H1 (cell line): ENCODE data around the gene PLXNB2. TPM values are rescaled to one million over a fixed set of nuclear protein-coding genes. Genes with fewer than 3 reads are reported as not detected.

Experiments
- CTCF ChIA-PET: fragments of 300-600 bp; sonication (Branson Sonifier 250); formaldehyde crosslinking; loops from one replicate; lab custom pipeline; 2021; ENCODE audit not compliant: partially characterized antibody; lab: Charles Lee
- POLR2A ChIA-PET: fragments of 300-600 bp; sonication (Branson Sonifier 250); formaldehyde crosslinking; loops from one replicate; lab custom pipeline; 2021; ENCODE audit warnings: inconsistent platforms; ENCODE audit not compliant: partially characterized antibody; lab: Charles Lee
- DNase-seq, 2 experiments: peaks; one replicate each; pipeline versions ENCODE4 v3.0.0 to v3.0.0-alpha.2; 2010 to 2022; ENCODE audit warnings: low spot score in 2 of 2, low read depth in 1 of 2, mixed read lengths in 1 of 2
- FAIRE-seq: peaks from 2 replicates; lab custom pipeline; 2011; peaks lifted over from hg19 to GRCh38; lab: Jason Lieb, UNC
- H2AFZ ChIP-seq: 2 replicates; pipeline ENCODE4 v1.8.1; 2012; ENCODE audit warnings: low read length, inconsistent platforms
- H2AK5ac ChIP-seq: 2 replicates; pipeline ENCODE4 v1.6.1; 2013; ENCODE audit warnings: low read depth, low read length
- H2BK120ac ChIP-seq: replicated peaks from 2 replicates; pipeline ENCODE3; 2013; ENCODE audit warnings: low read depth, low read length, inconsistent platforms
- H2BK12ac ChIP-seq: 2 replicates; pipeline ENCODE4 v1.6.1; 2013; ENCODE audit warnings: low read depth, low read length
- H2BK15ac ChIP-seq: 2 replicates; pipeline ENCODE4 v1.6.1; 2013; ENCODE audit warnings: low read length
- H2BK20ac ChIP-seq: 2 replicates; pipeline ENCODE4 v1.6.1; 2013; ENCODE audit warnings: low read length
- H2BK5ac ChIP-seq: 2 replicates; pipeline ENCODE4 v1.6.1; 2013; ENCODE audit warnings: low read depth, low read length
- H3K14ac ChIP-seq: 2 replicates; pipeline ENCODE4 v1.6.1; 2013; ENCODE audit warnings: inconsistent platforms; ENCODE audit not compliant: insufficient read length
- H3K18ac ChIP-seq: 2 replicates; pipeline ENCODE4 v1.6.1; 2013; ENCODE audit warnings: low read length; ENCODE audit errors: extremely low read depth
- H3K23ac ChIP-seq: 2 replicates; pipeline ENCODE4 v1.6.1; 2013; ENCODE audit warnings: inconsistent platforms; ENCODE audit not compliant: insufficient read length
- H3K23me2 ChIP-seq: 2 replicates; pipeline ENCODE4 v1.6.1; 2013; ENCODE audit warnings: low read depth, low read length
- H3K27ac ChIP-seq: 2 replicates; pipeline ENCODE4 v1.6.1; 2011; ENCODE audit warnings: low read depth, low read length, inconsistent platforms
- H3K27me3 ChIP-seq, 4 experiments: replicated peaks in 1 of 4; 1 replicate in 1 of 4; 2 replicates in 3 of 4; pipeline versions ENCODE4 v1.6.1 to v1.8.1; 2011 to 2013; ENCODE audit warnings: low read length in 3 of 4, mild to moderate bottlenecking in 3 of 4, inconsistent platforms in 2 of 4, mixed read lengths in 2 of 4, moderate library complexity in 1 of 4; ENCODE audit not compliant: control insufficient read depth in 3 of 4, insufficient read depth in 3 of 4; ENCODE audit errors: extremely low read depth in 1 of 4
- H3K36me3 ChIP-seq, 4 experiments: 2 replicates each; pipeline versions ENCODE4 v1.6.1 to v1.8.1; 2011 to 2013; ENCODE audit warnings: mild to moderate bottlenecking in 4 of 4, low read length in 3 of 4, moderate library complexity in 2 of 4, control low read depth in 1 of 4, inconsistent platforms in 1 of 4; ENCODE audit not compliant: insufficient read depth in 4 of 4, control insufficient read depth in 2 of 4
- H3K4ac ChIP-seq: replicated peaks from 2 replicates; pipeline ENCODE3; 2013; ENCODE audit warnings: low read length, low read depth, mixed read lengths, inconsistent platforms; ENCODE audit not compliant: insufficient read length
- H3K4me1 ChIP-seq, 4 experiments: replicated peaks in 1 of 4; 1 replicate in 1 of 4; 2 replicates in 3 of 4; pipeline versions ENCODE4 v1.6.1 to v1.8.1; 2011 to 2013; ENCODE audit warnings: low read length in 3 of 4, inconsistent platforms in 2 of 4, mixed read lengths in 1 of 4; ENCODE audit not compliant: insufficient read depth in 4 of 4, control insufficient read depth in 3 of 4
- H3K4me2 ChIP-seq, 2 experiments: 2 replicates each; pipeline versions ENCODE4 v1.6.1 to v1.8.1; 2011 to 2013; ENCODE audit warnings: low read depth in 2 of 2, low read length in 2 of 2, control low read depth in 1 of 2, inconsistent platforms in 1 of 2, mild to moderate bottlenecking in 1 of 2; ENCODE audit not compliant: insufficient read depth in 1 of 2
- H3K4me3 ChIP-seq, 4 experiments: fragments of 200-600, 300-600 bp in 1 of 4; sonication (generic), shearing (Covaris generic), sonication (Bioruptor Twin) in 1 of 4; 2 replicates each; pipeline versions ENCODE4 v1.5.1 to v1.8.1; 2011 to 2016; ENCODE audit warnings: low read length in 4 of 4, low read depth in 3 of 4, control low read depth in 2 of 4, inconsistent platforms in 2 of 4, mild to moderate bottlenecking in 2 of 4, mixed read lengths in 1 of 4, moderate library complexity in 1 of 4; ENCODE audit not compliant: insufficient read depth in 2 of 4; ENCODE audit errors: extremely low read depth in 1 of 4
- H3K56ac ChIP-seq: replicated peaks from 2 replicates; pipeline ENCODE3; 2013; ENCODE audit warnings: low read depth, mild to moderate bottlenecking, mixed read lengths, low read length, inconsistent platforms; ENCODE audit not compliant: insufficient read length
- H3K79me1 ChIP-seq: 2 replicates; pipeline ENCODE4 v1.6.1; 2013; ENCODE audit warnings: low read depth, low read length, control low read depth
- H3K79me2 ChIP-seq, 2 experiments: 2 replicates each; pipeline versions ENCODE4 v1.6.1 to v1.8.1; 2012 to 2013; ENCODE audit warnings: low read length in 2 of 2, mild to moderate bottlenecking in 2 of 2, inconsistent platforms in 1 of 2; ENCODE audit not compliant: insufficient read depth in 2 of 2, control insufficient read depth in 1 of 2
- H3K9ac ChIP-seq, 4 experiments: replicated peaks in 1 of 4; 1 replicate in 1 of 4; 2 replicates in 3 of 4; pipeline versions ENCODE4 v1.6.1 to v1.8.1; 2011 to 2013; ENCODE audit warnings: low read depth in 3 of 4, low read length in 3 of 4, control low read depth in 2 of 4, mild to moderate bottlenecking in 2 of 4, moderate library complexity in 2 of 4, inconsistent platforms in 1 of 4; ENCODE audit errors: extremely low read depth in 1 of 4
- H3K9me3 ChIP-seq, 2 experiments: 2 replicates each; pipeline versions ENCODE4 v1.6.1 to v1.8.1; 2012 to 2013; ENCODE audit warnings: mild to moderate bottlenecking in 2 of 2, moderate library complexity in 2 of 2, control low read depth in 1 of 2, inconsistent platforms in 1 of 2, low read depth in 1 of 2, low read length in 1 of 2, mixed read lengths in 1 of 2; ENCODE audit not compliant: insufficient read depth in 2 of 2
- H4K20me1 ChIP-seq, 2 experiments: replicated peaks in 1 of 2; 2 replicates each; pipeline versions ENCODE3 to v1.8.1; 2011 to 2013; ENCODE audit warnings: inconsistent platforms in 2 of 2, low read length in 2 of 2, mild to moderate bottlenecking in 1 of 2; ENCODE audit not compliant: insufficient read depth in 2 of 2, control insufficient read depth in 1 of 2
- H4K5ac ChIP-seq: 2 replicates; pipeline ENCODE4 v1.6.1; 2013; ENCODE audit warnings: low read length, low read depth, mixed read lengths, inconsistent platforms; ENCODE audit not compliant: insufficient read length
- H4K8ac ChIP-seq: 2 replicates; pipeline ENCODE4 v1.8.0; 2013; ENCODE audit warnings: mild to moderate bottlenecking, moderate library complexity, low read length, inconsistent platforms; ENCODE audit not compliant: insufficient read depth; ENCODE audit errors: extremely low read depth
- H4K91ac ChIP-seq: replicated peaks from 2 replicates; pipeline ENCODE3; 2013; ENCODE audit warnings: low read length, mixed read lengths, inconsistent platforms; ENCODE audit not compliant: insufficient read length
- whole genome bisulfite sequencing, 2 experiments: shearing (Covaris generic) in 1 of 2; methylation state at CpG; one replicate each; pipeline versions ENCODE4 v1.1.6 to v1.1.7; 2013 to 2015; ENCODE audit warnings: low lambda C conversion rate in 2 of 2, mixed read lengths in 2 of 2, inconsistent platforms in 1 of 2, low coverage in 1 of 2, missing lambda C conversion rate in 1 of 2; ENCODE audit not compliant: insufficient replicate concordance in 2 of 2, insufficient coverage in 1 of 2, insufficient read length in 1 of 2; ENCODE audit errors: extremely low coverage in 1 of 2, missing lambda C conversion rate in 1 of 2; 5-methylcytosine and 5-hydroxymethylcytosine counted together
- long read RNA-seq, 2 experiments: library from RNA in 1 of 2; library from capped mRNA in 1 of 2; stranded (forward); transcript quantifications; one replicate each; pipeline ENCODE4 v2.0.0, GENCODE V29; 2021; ENCODE audit warnings: inconsistent platforms in 1 of 2
- polyA minus RNA-seq, 3 experiments: library from RNA; depleted of rRNA, polyadenylated mRNA; stranded (reverse); fragments of >200 nt; gene quantifications; 1 replicate in 2 of 3; 2 replicates in 1 of 3; pipeline ENCODE4 v1.2.3, GENCODE V29; 2011
- polyA plus RNA-seq, 7 experiments: library from polyadenylated mRNA; depleted of rRNA in 3 of 7; stranded (reverse) in 5 of 7; unstranded in 2 of 7; fragments of >200 nt in 5 of 7; fragments of 200-250 nt in 2 of 7; gene quantifications; 1 replicate in 5 of 7; 2 replicates in 1 of 7; 4 replicates in 1 of 7; pipeline versions ENCODE4 v1.2.1 to v1.2.3, GENCODE V29; 2011 to 2013; ENCODE audit warnings: missing spikeins in 2 of 7, mixed read lengths in 2 of 7
- total RNA-seq: library from RNA; stranded (reverse); fragmentation: NEBNext Ultra II Directional; extraction: Animal tissue kit (Norgen Biotek cat#: 25700); gene quantifications from 2 replicates; pipeline ENCODE4 v1.2.1, GENCODE V29; 2021

PLXNB2 gene, protein sequence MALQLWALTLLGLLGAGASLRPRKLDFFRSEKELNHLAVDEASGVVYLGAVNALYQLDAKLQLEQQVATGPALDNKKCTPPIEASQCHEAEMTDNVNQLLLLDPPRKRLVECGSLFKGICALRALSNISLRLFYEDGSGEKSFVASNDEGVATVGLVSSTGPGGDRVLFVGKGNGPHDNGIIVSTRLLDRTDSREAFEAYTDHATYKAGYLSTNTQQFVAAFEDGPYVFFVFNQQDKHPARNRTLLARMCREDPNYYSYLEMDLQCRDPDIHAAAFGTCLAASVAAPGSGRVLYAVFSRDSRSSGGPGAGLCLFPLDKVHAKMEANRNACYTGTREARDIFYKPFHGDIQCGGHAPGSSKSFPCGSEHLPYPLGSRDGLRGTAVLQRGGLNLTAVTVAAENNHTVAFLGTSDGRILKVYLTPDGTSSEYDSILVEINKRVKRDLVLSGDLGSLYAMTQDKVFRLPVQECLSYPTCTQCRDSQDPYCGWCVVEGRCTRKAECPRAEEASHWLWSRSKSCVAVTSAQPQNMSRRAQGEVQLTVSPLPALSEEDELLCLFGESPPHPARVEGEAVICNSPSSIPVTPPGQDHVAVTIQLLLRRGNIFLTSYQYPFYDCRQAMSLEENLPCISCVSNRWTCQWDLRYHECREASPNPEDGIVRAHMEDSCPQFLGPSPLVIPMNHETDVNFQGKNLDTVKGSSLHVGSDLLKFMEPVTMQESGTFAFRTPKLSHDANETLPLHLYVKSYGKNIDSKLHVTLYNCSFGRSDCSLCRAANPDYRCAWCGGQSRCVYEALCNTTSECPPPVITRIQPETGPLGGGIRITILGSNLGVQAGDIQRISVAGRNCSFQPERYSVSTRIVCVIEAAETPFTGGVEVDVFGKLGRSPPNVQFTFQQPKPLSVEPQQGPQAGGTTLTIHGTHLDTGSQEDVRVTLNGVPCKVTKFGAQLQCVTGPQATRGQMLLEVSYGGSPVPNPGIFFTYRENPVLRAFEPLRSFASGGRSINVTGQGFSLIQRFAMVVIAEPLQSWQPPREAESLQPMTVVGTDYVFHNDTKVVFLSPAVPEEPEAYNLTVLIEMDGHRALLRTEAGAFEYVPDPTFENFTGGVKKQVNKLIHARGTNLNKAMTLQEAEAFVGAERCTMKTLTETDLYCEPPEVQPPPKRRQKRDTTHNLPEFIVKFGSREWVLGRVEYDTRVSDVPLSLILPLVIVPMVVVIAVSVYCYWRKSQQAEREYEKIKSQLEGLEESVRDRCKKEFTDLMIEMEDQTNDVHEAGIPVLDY (N-terminal part only)
- total RNA-seq, result 92.8 and 106 TPM in 2 replicates
- polyA plus RNA-seq (2011; rRNA removed), result 58.3 and 83.3 TPM in 2 replicates
- polyA plus RNA-seq (2011; cell fraction: cytosol; rRNA removed), result 58.5 TPM
- 226 TPM for polyA plus RNA-seq (2011; cell fraction: nucleus; rRNA removed)
- polyA plus RNA-seq (2012, experiment 1 of 2), result 63.1 to 97.9 TPM (median 90.3 TPM) in 4 replicates
- polyA plus RNA-seq (2012, experiment 2 of 2), result 97.7 TPM
- polyA plus RNA-seq (2013, experiment 1 of 2), result 115 TPM
- 92.5 TPM for polyA plus RNA-seq (2013, experiment 2 of 2)
- polyA minus RNA-seq (2011; rRNA and poly(A)+ RNA removed), result 71.0 and 71.3 TPM in 2 replicates
- polyA minus RNA-seq (2011; cell fraction: cytosol; rRNA and poly(A)+ RNA removed), result 70.6 TPM
- polyA minus RNA-seq (2011; cell fraction: nucleus; rRNA and poly(A)+ RNA removed), result 62.9 TPM
- long read RNA-seq, experiment 1, partial matches to known transcripts, result 35 of 45 reads
- long read RNA-seq, experiment 1, other reads (novel, unspliced or antisense), result 7 of 45 reads
- long read RNA-seq, experiment 2, partial matches to known transcripts, result 1 of 1 reads
- long read RNA-seq, experiment 2, other reads (novel, unspliced or antisense), result 0 of 1 reads

DNA sequence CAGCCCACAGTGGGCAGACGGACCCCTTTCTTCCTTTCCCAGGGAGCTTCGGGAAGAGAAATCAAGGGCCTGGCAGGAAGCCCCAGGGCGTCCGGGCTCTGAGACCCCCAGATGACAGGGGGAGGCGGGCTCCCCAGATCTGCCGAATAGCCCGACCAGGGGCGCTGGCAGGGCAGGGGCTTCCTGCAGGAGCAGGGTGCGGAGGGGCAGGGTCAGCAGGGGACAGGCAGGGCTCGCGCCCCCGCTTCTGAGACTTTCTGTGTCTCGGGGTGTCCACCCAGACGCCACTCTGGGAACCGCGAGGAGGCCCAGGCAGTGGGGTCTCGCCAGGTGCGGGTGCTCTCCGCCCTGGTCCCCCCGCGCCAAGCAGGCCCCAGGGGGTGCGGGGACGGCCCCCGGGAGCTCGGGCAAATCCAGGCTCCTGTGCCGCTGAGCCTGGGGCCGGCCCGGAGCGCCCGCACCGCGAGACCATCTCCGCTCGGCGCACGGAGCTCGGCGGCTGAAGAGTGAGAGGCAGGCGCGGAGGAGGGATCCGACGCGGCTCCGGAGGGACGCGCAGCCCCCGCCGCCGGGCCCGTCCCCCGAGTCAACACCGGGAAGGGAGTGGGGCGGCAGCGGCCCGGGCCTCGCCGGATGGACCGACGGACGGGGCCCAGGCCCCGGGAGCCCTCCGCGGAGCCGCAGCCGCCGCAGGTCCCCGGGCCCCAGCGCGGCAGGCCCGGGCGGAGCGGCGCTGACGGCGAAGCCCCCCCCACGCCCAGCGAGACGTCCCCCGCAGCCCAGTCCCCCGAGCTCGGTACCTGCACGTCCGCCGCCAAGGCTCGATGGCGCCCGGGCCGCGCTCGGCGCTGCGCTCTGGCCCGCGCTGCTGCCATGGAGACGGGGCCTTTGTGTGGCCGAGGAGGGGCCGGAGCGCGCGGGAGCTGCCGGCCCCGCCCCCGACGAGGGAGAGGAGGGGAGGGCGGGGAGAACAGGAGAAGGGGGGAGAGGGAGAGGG is at the start of gene PLXNB2:
Gene PLXNB2 (minus strand): TSS at position 894 of the 997 bp plus-strand sequence. CDS start 17,062 bp downstream, outside the sequence.
- H3K36me3 ChIP-seq, result no peaks in the 10 kb centered on the region
- DNase-seq, result peak in 1 of 2 experiments; percentile 78
- no peak within 1 kb of the TSS for H3K14ac ChIP-seq
- FAIRE-seq, result no peak
- peak within 1 kb of the TSS; percentile 47 for H2BK120ac ChIP-seq
- peak within 1 kb of the TSS in 3 of 4 experiments; percentile 51 to 66 (median 64); a peak in 5 of 7 replicates for H3K9ac ChIP-seq
- CTCF ChIA-PET, result interaction anchor here (1.0 to 2.9 kb wide), 3 partner anchors 10 to 35 kb away, joined by 3 to 12 read pairs (median 7); no protein-coding TSS in a partner anchor
- H4K8ac ChIP-seq, result peak within 1 kb of the TSS; percentile 90
- peak within 1 kb of the TSS; percentile 86; the same call in 1 of the 2 replicates for H2BK20ac ChIP-seq
- H3K9me3 ChIP-seq, result no peaks in the 10 kb centered on the region; a peak in 1 of 4 replicates
- H2BK15ac ChIP-seq, result 0 out of 2 replicates have a peak within 1 kb of the TSS, but pooled peaks have one; percentile 61
- H3K79me1 ChIP-seq, result peaks cover 1% of the 10 kb centered on the region
- peaks cover 3 to 36% (median 20%) of the 10 kb centered on the region in 4 experiments for H3K4me1 ChIP-seq
- peaks cover 4 to 17% of the 10 kb centered on the region in 2 experiments for H4K20me1 ChIP-seq
- H2AFZ ChIP-seq, result no peak within 1 kb of the TSS
- H3K27me3 ChIP-seq, result no peaks in the 10 kb centered on the region; a peak in 2 of 7 replicates
- no peak within 1 kb of the TSS; the same call in 1 of the 2 replicates for H3K27ac ChIP-seq
- peak within 1 kb of the TSS; percentile 53 to 80 for H3K4me2 ChIP-seq
- H2BK12ac ChIP-seq, result peak within 1 kb of the TSS; percentile 68; the same call in 1 of the 2 replicates
- H3K23ac ChIP-seq, result no peak within 1 kb of the TSS
- peak within 1 kb of the TSS; percentile 87 for H3K18ac ChIP-seq
- no peak within 1 kb of the TSS for H3K56ac ChIP-seq
- peaks cover 2% of the 10 kb centered on the region; the same call in 1 of the 2 replicates for H3K23me2 ChIP-seq
- H2BK5ac ChIP-seq, result peak within 1 kb of the TSS; percentile 60; the same call in 1 of the 2 replicates
- peak within 1 kb of the TSS; percentile 51 for H4K5ac ChIP-seq
- H3K79me2 ChIP-seq, result peaks cover 0 to 8% of the 10 kb centered on the region in 2 experiments; a peak in 2 of 4 replicates
- H2AK5ac ChIP-seq, result 0 out of 2 replicates have a peak within 1 kb of the TSS, but pooled peaks have one; percentile 39
- peak within 1 kb of the TSS; percentile 69 for H3K4ac ChIP-seq
- peak within 1 kb of the TSS; percentile 89 for H4K91ac ChIP-seq
- POLR2A ChIA-PET, result interaction anchor here (0.6 to 2.2 kb wide), 3 partner anchors 13 to 163 kb away, joined by 3 to 16 read pairs (median 5); no protein-coding TSS in a partner anchor
- peak within 1 kb of the TSS; percentile 64 to 70 (median 66) for H3K4me3 ChIP-seq
- 6% methylated on average over 29 of the region's 105 CpGs; no CpG with 5 or more reads in 1 of the 2 experiments for WGBS, 2 experiments
